H9 (cell line): Measurements from ENCODE around the gene SELE. TPM values are rescaled to one million over a fixed set of nuclear protein-coding genes. Genes with fewer than 3 reads are reported as not detected.

Experiments used
- DNase-seq: peaks from one replicate; pipeline ENCODE4 v3.0.0-alpha.2; 2017
- H2AFZ ChIP-seq: one replicate; pipeline ENCODE4 v1.6.1; 2013; ENCODE audit warnings: mild to moderate bottlenecking, low read length, control low read depth, moderate library complexity
- H2AK5ac ChIP-seq: 2 replicates; pipeline ENCODE4 v1.6.1; 2013; ENCODE audit warnings: low read length, control low read depth, mixed read lengths; ENCODE audit not compliant: insufficient read length
- H2BK120ac ChIP-seq: one replicate; pipeline ENCODE4 v1.6.1; 2013; ENCODE audit warnings: low read depth, mild to moderate bottlenecking, low read length, control low read depth, inconsistent platforms; ENCODE audit not compliant: poor library complexity, severe bottlenecking
- H2BK12ac ChIP-seq: 2 replicates; pipeline ENCODE4 v1.6.1; 2013; ENCODE audit warnings: low read length, control low read depth, mixed read lengths, low read depth; ENCODE audit not compliant: insufficient read length
- H2BK15ac ChIP-seq: 2 replicates; pipeline ENCODE4 v1.6.1; 2013; ENCODE audit warnings: low read depth, low read length, control low read depth
- H2BK20ac ChIP-seq: one replicate; pipeline ENCODE4 v1.6.1; 2013; ENCODE audit warnings: low read depth, mild to moderate bottlenecking, low read length, control low read depth, inconsistent platforms; ENCODE audit not compliant: poor library complexity, severe bottlenecking
- H2BK5ac ChIP-seq: 2 replicates; pipeline ENCODE4 v1.6.1; 2013; ENCODE audit warnings: low read length, control low read depth, mixed read lengths; ENCODE audit not compliant: insufficient read length
- H3K14ac ChIP-seq: 2 replicates; pipeline ENCODE4 v1.6.1; 2013; ENCODE audit warnings: low read length, control low read depth; ENCODE audit not compliant: insufficient read depth
- H3K18ac ChIP-seq: 2 replicates; pipeline ENCODE4 v1.6.1; 2013; ENCODE audit warnings: low read depth, mild to moderate bottlenecking, mixed read lengths, low read length, control low read depth; ENCODE audit not compliant: insufficient read length
- H3K23ac ChIP-seq: 2 replicates; pipeline ENCODE4 v1.6.1; 2013; ENCODE audit warnings: low read length, control low read depth, mixed read lengths, low read depth; ENCODE audit not compliant: insufficient read length
- H3K23me2 ChIP-seq: 2 replicates; pipeline ENCODE4 v1.6.1; 2013; ENCODE audit warnings: low read depth, mild to moderate bottlenecking, mixed read lengths, low read length, control low read depth; ENCODE audit not compliant: insufficient read length, poor library complexity, severe bottlenecking
- H3K27ac ChIP-seq: 2 replicates; pipeline ENCODE4 v1.5.1; 2013; ENCODE audit warnings: low read length, control low read depth, mixed read lengths, low read depth; ENCODE audit not compliant: insufficient read length
- H3K27me3 ChIP-seq: 2 replicates; pipeline ENCODE4 v1.6.1; 2013; ENCODE audit warnings: low read length, control low read depth, inconsistent platforms; ENCODE audit not compliant: insufficient read depth
- H3K4ac ChIP-seq: 2 replicates; pipeline ENCODE4 v1.6.1; 2013; ENCODE audit warnings: low read depth, mild to moderate bottlenecking, control low read depth, inconsistent platforms, low read length, moderate library complexity
- H3K4me1 ChIP-seq: 2 replicates; pipeline ENCODE4 v1.6.1; 2013; ENCODE audit warnings: low read length, control low read depth, inconsistent platforms; ENCODE audit not compliant: insufficient read depth
- H3K4me2 ChIP-seq: 2 replicates; pipeline ENCODE4 v1.6.1; 2013; ENCODE audit warnings: low read length, control low read depth, mixed read lengths; ENCODE audit not compliant: insufficient read length, insufficient read depth
- H3K56ac ChIP-seq: 2 replicates; pipeline ENCODE4 v1.6.1; 2013; ENCODE audit warnings: low read depth, mild to moderate bottlenecking, mixed read lengths, low read length, control low read depth; ENCODE audit not compliant: insufficient read length
- H3K79me1 ChIP-seq: 2 replicates; pipeline ENCODE4 v1.6.1; 2013; ENCODE audit warnings: low read depth, mild to moderate bottlenecking, moderate library complexity, low read length, control low read depth, inconsistent platforms; ENCODE audit not compliant: insufficient read depth, poor library complexity, severe bottlenecking
- H3K79me2 ChIP-seq: 2 replicates; pipeline ENCODE4 v1.6.1; 2013; ENCODE audit warnings: low read length, control low read depth, inconsistent platforms; ENCODE audit not compliant: insufficient read depth
- H3K9ac ChIP-seq: 2 replicates; pipeline ENCODE4 v1.6.1; 2013; ENCODE audit warnings: low read length, control low read depth, mixed read lengths; ENCODE audit not compliant: insufficient read length; ENCODE audit errors: extremely low read depth
- H3K9me3 ChIP-seq: one replicate; pipeline ENCODE4 v1.6.1; 2013; ENCODE audit warnings: low read depth, low read length, inconsistent platforms; ENCODE audit not compliant: control insufficient read depth
- H3T11ph ChIP-seq: one replicate; pipeline ENCODE4 v1.6.1; 2013; ENCODE audit warnings: mild to moderate bottlenecking, low read length, control low read depth, inconsistent platforms
- H4K20me1 ChIP-seq: one replicate; pipeline ENCODE4 v1.6.1; 2013; ENCODE audit not compliant: control insufficient read depth, insufficient read length, insufficient read depth
- H4K5ac ChIP-seq: 2 replicates; pipeline ENCODE4 v1.6.1; 2013; ENCODE audit warnings: low read depth, mild to moderate bottlenecking, mixed read lengths, low read length, control low read depth; ENCODE audit not compliant: insufficient read length
- H4K8ac ChIP-seq: replicated peaks from 2 replicates; pipeline ENCODE4 v1.6.1; 2013; ENCODE audit warnings: low read length, control low read depth, mixed read lengths, low read depth; ENCODE audit not compliant: insufficient read length
- H4K91ac ChIP-seq: 2 replicates; pipeline ENCODE4 v1.6.1; 2013; ENCODE audit warnings: low read depth, mild to moderate bottlenecking, moderate library complexity, mixed read lengths, low read length, control low read depth; ENCODE audit not compliant: insufficient read length
- H3K27ac Mint-ChIP-seq, 3 experiments: 2 replicates in 2 of 3; 3 replicates in 1 of 3; pipeline ENCODE4 v1.8.0; 2020 to 2021; ENCODE audit warnings: mixed read lengths in 3 of 3, mild to moderate bottlenecking in 1 of 3, moderate library complexity in 1 of 3
- H3K27me3 Mint-ChIP-seq: 2 replicates; pipeline ENCODE4 v1.8.0; 2021; ENCODE audit warnings: low read depth, mild to moderate bottlenecking, moderate library complexity, mixed read lengths
- H3K36me3 Mint-ChIP-seq, 3 experiments: 2 replicates in 2 of 3; 3 replicates in 1 of 3; pipeline ENCODE4 v1.8.0; 2020 to 2021; ENCODE audit warnings: low read depth in 3 of 3, mixed read lengths in 3 of 3; ENCODE audit not compliant: insufficient read depth in 1 of 3
- H3K4me1 Mint-ChIP-seq, 2 experiments: 2 replicates each; pipeline ENCODE4 v1.8.0; 2020; ENCODE audit warnings: mixed read lengths in 2 of 2
- H3K4me3 Mint-ChIP-seq, 2 experiments: 2 replicates in 1 of 2; 3 replicates in 1 of 2; pipeline ENCODE4 v1.8.0; 2020 to 2021; ENCODE audit warnings: mild to moderate bottlenecking in 2 of 2, mixed read lengths in 2 of 2, moderate library complexity in 1 of 2
- H3K9me3 Mint-ChIP-seq, 2 experiments: 2 replicates in 1 of 2; 3 replicates in 1 of 2; pipeline ENCODE4 v1.8.0; 2020; ENCODE audit warnings: mild to moderate bottlenecking in 2 of 2, mixed read lengths in 2 of 2, moderate library complexity in 1 of 2
- CTCF ChIP-seq: fragments of 200-600 bp; sonication (generic); conservative IDR thresholded peaks from 3 replicates; pipeline ENCODE4 v1.8.0; 2021; ENCODE audit warnings: antibody characterized with exemption, mild to moderate bottlenecking
- WGBS: extraction: QIAGEN DNeasy Blood & Tissue Kit; methylation state at CpG from one replicate; pipeline ENCODE4 v1.1.7; 2013; ENCODE audit warnings: missing lambda C conversion rate, low lambda C conversion rate, mixed read lengths; ENCODE audit not compliant: insufficient read length; ENCODE audit errors: extremely low coverage; 5-methylcytosine and 5-hydroxymethylcytosine counted together
- total RNA-seq: library from RNA; stranded (reverse); gene quantifications from 2 replicates; pipeline ENCODE4 v1.2.1, GENCODE V29; 2021

The SELE gene
- total RNA-seq, 1 experiment from 2014 or later: not detected

- H3K23me2 ChIP-seq: no peaks in the 10 kb centered on the region
- H2AFZ ChIP-seq: no peak overlapping the region
- H3K79me1 ChIP-seq: no peaks in the 10 kb centered on the region
- no peak overlapping the region for H3K27ac Mint-ChIP-seq
- no peak overlapping the region for H3T11ph ChIP-seq
- H3K14ac ChIP-seq: no peak overlapping the region
- no peak overlapping the region for H2BK5ac ChIP-seq
- no peaks in the 10 kb centered on the region for H3K4me1 ChIP-seq
- no peak overlapping the region for H2AK5ac ChIP-seq
- H3K27me3 ChIP-seq: no peaks in the 10 kb centered on the region
- no peak overlapping the region for H3K4ac ChIP-seq
- H2BK12ac ChIP-seq: no peak overlapping the region
- H3K23ac ChIP-seq: no peak overlapping the region
- no peak overlapping the region for H4K91ac ChIP-seq
- H3K56ac ChIP-seq: no peak overlapping the region
- H3K4me1 Mint-ChIP-seq: no peaks in the 10 kb centered on the region
- no peak overlapping the region for H4K8ac ChIP-seq
- no peak overlapping the region for H3K27ac ChIP-seq
- H3K27me3 Mint-ChIP-seq: no peaks in the 10 kb centered on the region
- no peak overlapping the region for H2BK120ac ChIP-seq
- no peak overlapping the region for H2BK20ac ChIP-seq
- no peak overlapping the region for H2BK15ac ChIP-seq
- H3K9me3 ChIP-seq: no peaks in the 10 kb centered on the region
- DNase-seq: no peak
- no peak overlapping the region for H3K18ac ChIP-seq
- no peaks in the 10 kb centered on the region for H3K79me2 ChIP-seq
- no peak overlapping the region for H3K4me2 ChIP-seq
- TF ChIP-seq CTCF: no peak
- H3K9me3 Mint-ChIP-seq: peaks cover 0 to 4% of the 10 kb centered on the region in 2 experiments; a peak in 3 of 5 replicates
- H4K20me1 ChIP-seq: no peaks in the 10 kb centered on the region
- no peak overlapping the region for H3K9ac ChIP-seq
- no peak overlapping the region for H3K4me3 Mint-ChIP-seq
- no peaks in the 10 kb centered on the region for H3K36me3 Mint-ChIP-seq
- H4K5ac ChIP-seq: no peak overlapping the region
- WGBS: no CpG with 5 or more reads among the region's 2 CpGs
These were observed 10.1 kb downstream of the SELE start for GRCh38 chr1:169723763-169724162.
